HEK293 (cell line): ENCODE measurements around the gene MAP3K9.

Source experiments
- CTCF ChIA-PET: fragments of 350-600 bp; formaldehyde crosslinking; extraction: SDS; loops from one replicate; lab custom pipeline; 2021; ENCODE audit warnings: antibody characterized with exemption; lab: Yijun Ruan, JAX
- POLR2A ChIA-PET: fragments of 300-600 bp; formaldehyde crosslinking; extraction: SDS; loops from one replicate; lab custom pipeline; 2020; ENCODE audit warnings: antibody characterized with exemption, inconsistent platforms; lab: Yijun Ruan, JAX
- H3K27ac ChIP-seq: fragments of 200-500 bp; sonication (Bioruptor generic); 2 replicates; pipeline ENCODE4 v1.5.1; 2014; ENCODE audit warnings: low read depth, low read length, control low read depth, inconsistent platforms; ENCODE audit errors: extremely low read depth
- H3K36me3 ChIP-seq, 2 experiments: fragments of 200-500 bp in 1 of 2; sonication (Bioruptor generic) in 1 of 2; 1 replicate in 1 of 2; 2 replicates in 1 of 2; pipeline ENCODE4 v1.5.1; 2014 to 2017; ENCODE audit warnings: inconsistent platforms in 2 of 2, low read length in 2 of 2; ENCODE audit not compliant: control insufficient read depth in 2 of 2, insufficient read depth in 1 of 2
- H3K4me1 ChIP-seq: fragments of 200-500 bp; sonication (Bioruptor generic); 2 replicates; pipeline ENCODE4 v1.5.1; 2014; ENCODE audit warnings: mild to moderate bottlenecking, low read length, inconsistent platforms; ENCODE audit not compliant: control insufficient read depth, insufficient read depth
- H3K4me3 ChIP-seq: 2 replicates; pipeline ENCODE4 v1.5.1; 2011; ENCODE audit warnings: low read depth, mild to moderate bottlenecking, control low read depth, low read length, moderate library complexity
- H3K9me3 ChIP-seq: fragments of 200-500 bp; sonication (Bioruptor generic); 2 replicates; pipeline ENCODE4 v1.5.1; 2014; ENCODE audit warnings: low read depth, low read length, inconsistent platforms; ENCODE audit not compliant: control insufficient read depth, insufficient read depth
- GFI1B ChIP-seq: fragments of 450-650 bp; formaldehyde crosslinking; IDR thresholded peaks from 2 replicates; pipeline ENCODE4 v1.5.1; 2016; ENCODE audit warnings: missing biosample characterization, missing genetic modification characterization
- GLI4 ChIP-seq: fragments of 450-650 bp; formaldehyde crosslinking; IDR thresholded peaks from 2 replicates; pipeline ENCODE4 v1.5.1; 2016; ENCODE audit warnings: missing biosample characterization, missing genetic modification characterization
- KLF8 ChIP-seq: fragments of 450-650 bp; formaldehyde crosslinking; IDR thresholded peaks from 2 replicates; pipeline ENCODE4 v1.5.1; 2016; ENCODE audit warnings: missing biosample characterization, missing genetic modification characterization
- PRDM10 ChIP-seq: fragments of 450-650 bp; formaldehyde crosslinking; IDR thresholded peaks from 2 replicates; pipeline ENCODE4 v1.5.1; 2016; ENCODE audit warnings: missing biosample characterization, missing genetic modification characterization
- ZBTB26 ChIP-seq: fragments of 450-650 bp; formaldehyde crosslinking; optimal IDR thresholded peaks from 2 replicates; pipeline ENCODE3; 2016; ENCODE audit warnings: missing biosample characterization, mild to moderate bottlenecking, missing genetic modification characterization
- ZBTB44 ChIP-seq: fragments of 450-650 bp; IDR thresholded peaks from 2 replicates; pipeline ENCODE4 v1.5.1; 2018; ENCODE audit warnings: missing biosample characterization, mild to moderate bottlenecking, missing genetic modification characterization
- ZBTB48 ChIP-seq: fragments of 450-650 bp; formaldehyde crosslinking; IDR thresholded peaks from 2 replicates; pipeline ENCODE4 v1.5.1; 2016; ENCODE audit warnings: missing biosample characterization, missing genetic modification characterization
- ZEB2 ChIP-seq: fragments of 450-650 bp; formaldehyde crosslinking; IDR thresholded peaks from 2 replicates; pipeline ENCODE4 v1.5.1; 2016; ENCODE audit warnings: missing biosample characterization, missing genetic modification characterization
- ZFP69B ChIP-seq: fragments of 450-650 bp; formaldehyde crosslinking; IDR thresholded peaks from 2 replicates; pipeline ENCODE4 v1.5.1; 2016; ENCODE audit warnings: missing biosample characterization, missing genetic modification characterization
- ZIC2 ChIP-seq: fragments of 450-650 bp; formaldehyde crosslinking; IDR thresholded peaks from 2 replicates; pipeline ENCODE4 v1.5.1; 2016; ENCODE audit warnings: missing biosample characterization, missing genetic modification characterization
- ZNF114 ChIP-seq: fragments of 450-650 bp; formaldehyde crosslinking; IDR thresholded peaks from 2 replicates; pipeline ENCODE4 v1.5.0; 2017; ENCODE audit warnings: missing biosample characterization, missing genetic modification characterization
- ZNF133 ChIP-seq: fragments of 450-650 bp; formaldehyde crosslinking; IDR thresholded peaks from 2 replicates; pipeline ENCODE4 v1.5.1; 2016; ENCODE audit warnings: missing biosample characterization, missing genetic modification characterization
- ZNF169 ChIP-seq: fragments of 450-650 bp; formaldehyde crosslinking; IDR thresholded peaks from 2 replicates; pipeline ENCODE4 v1.5.1; 2016; ENCODE audit warnings: missing biosample characterization, missing genetic modification characterization
- ZNF174 ChIP-seq: fragments of 450-650 bp; formaldehyde crosslinking; IDR thresholded peaks from 2 replicates; pipeline ENCODE4 v1.5.0; 2017; ENCODE audit warnings: missing biosample characterization, mild to moderate bottlenecking, missing genetic modification characterization
- ZNF19 ChIP-seq: fragments of 450-650 bp; formaldehyde crosslinking; IDR thresholded peaks from 2 replicates; pipeline ENCODE4; 2016; ENCODE audit warnings: missing biosample characterization, missing genetic modification characterization, low read depth
- ZNF202 ChIP-seq: fragments of 450-650 bp; formaldehyde crosslinking; IDR thresholded peaks from 2 replicates; pipeline ENCODE4 v1.5.1; 2016; ENCODE audit warnings: missing biosample characterization, missing genetic modification characterization, borderline replicate concordance
- ZNF211 ChIP-seq: fragments of 450-650 bp; formaldehyde crosslinking; IDR thresholded peaks from 2 replicates; pipeline ENCODE4 v1.5.1; 2016; ENCODE audit warnings: low read depth, missing biosample characterization, missing genetic modification characterization
- ZNF311 ChIP-seq: fragments of 450-650 bp; formaldehyde crosslinking; IDR thresholded peaks from 2 replicates; pipeline ENCODE4 v1.5.1; 2017; ENCODE audit warnings: missing biosample characterization, missing genetic modification characterization, borderline replicate concordance
- ZNF335 ChIP-seq: fragments of 450-650 bp; formaldehyde crosslinking; conservative IDR thresholded peaks from 2 replicates; pipeline ENCODE4 v1.5.1; 2016; ENCODE audit warnings: missing biosample characterization, missing genetic modification characterization
- ZNF354C ChIP-seq: fragments of 450-650 bp; formaldehyde crosslinking; IDR thresholded peaks from 2 replicates; pipeline ENCODE4 v1.5.1; 2016; ENCODE audit warnings: missing biosample characterization, missing genetic modification characterization, low read depth, borderline replicate concordance
- ZNF416 ChIP-seq: fragments of 450-650 bp; formaldehyde crosslinking; IDR thresholded peaks from 2 replicates; pipeline ENCODE4 v1.5.1; 2016; ENCODE audit warnings: missing biosample characterization, missing genetic modification characterization
- ZNF501 ChIP-seq: fragments of 450-650 bp; formaldehyde crosslinking; IDR thresholded peaks from 2 replicates; pipeline ENCODE4 v1.5.1; 2016; ENCODE audit warnings: missing biosample characterization, missing genetic modification characterization
- ZNF548 ChIP-seq: fragments of 450-650 bp; formaldehyde crosslinking; IDR thresholded peaks from 2 replicates; pipeline ENCODE4 v1.5.1; 2016; ENCODE audit warnings: missing biosample characterization, missing genetic modification characterization
- ZNF610 ChIP-seq: fragments of 450-650 bp; formaldehyde crosslinking; IDR thresholded peaks from 2 replicates; pipeline ENCODE4 v1.5.1; 2016; ENCODE audit warnings: missing biosample characterization, missing genetic modification characterization, borderline replicate concordance
- ZNF626 ChIP-seq: fragments of 450-650 bp; sonication (Bioruptor Pico); formaldehyde crosslinking; IDR thresholded peaks from 2 replicates; pipeline ENCODE4 v1.5.1; 2018; ENCODE audit warnings: missing biosample characterization, missing genetic modification characterization, inconsistent platforms
- ZNF654 ChIP-seq: fragments of 450-650 bp; formaldehyde crosslinking; IDR thresholded peaks from 2 replicates; pipeline ENCODE4 v1.5.1; 2016; ENCODE audit warnings: low read depth, missing biosample characterization, missing genetic modification characterization
- ZNF843 ChIP-seq: fragments of 450-650 bp; formaldehyde crosslinking; IDR thresholded peaks from 2 replicates; pipeline ENCODE4 v1.5.1; 2016; ENCODE audit warnings: missing biosample characterization, missing genetic modification characterization
- ZSCAN30 ChIP-seq: fragments of 450-650 bp; IDR thresholded peaks from 2 replicates; pipeline ENCODE4 v1.5.1; 2018; ENCODE audit warnings: missing biosample characterization, mild to moderate bottlenecking, missing genetic modification characterization, moderate library complexity
- ZXDB ChIP-seq: fragments of 450-650 bp; formaldehyde crosslinking; IDR thresholded peaks from 2 replicates; pipeline ENCODE4 v1.5.1; 2016; ENCODE audit warnings: missing biosample characterization, missing genetic modification characterization

MAP3K9 gene

GRCh38 chr14:70724944-70725343 lies 84.4 kb downstream of the MAP3K9 start (continued):
- TF ChIP-seq ZBTB44 (tag by site-specific recombination) = no peak
- TF ChIP-seq ZNF311 (tag by site-specific recombination) = no peak
- TF ChIP-seq ZNF654 (tag by site-specific recombination) = no peak
- TF ChIP-seq ZIC2 (tag by site-specific recombination) = no peak
- no peak for TF ChIP-seq ZNF202 (tag by site-specific recombination)
- TF ChIP-seq ZSCAN30 (tag by site-specific recombination) = no peak
- no peak for TF ChIP-seq ZNF211 (tag by site-specific recombination)
- no peak for TF ChIP-seq GLI4 (tag by site-specific recombination)
- no peak for TF ChIP-seq ZNF416
- TF ChIP-seq ZNF354C (tag by site-specific recombination) = no peak

- no peak overlapping the region for H3K27ac ChIP-seq
- CTCF ChIA-PET = no interaction called here
- H3K4me1 ChIP-seq = peaks cover 3% of the 10 kb centered on the region; the same call in 1 of the 2 replicates
- no peak for TF ChIP-seq ZNF133 (tag by site-specific recombination)
- TF ChIP-seq ZNF501 = no peak
- no peak for TF ChIP-seq ZXDB
- TF ChIP-seq ZEB2 (tag by site-specific recombination) = no peak
- TF ChIP-seq ZNF174 = no peak
- no peak for TF ChIP-seq KLF8 (tag by site-specific recombination)
- no peak for TF ChIP-seq ZNF335 (tag by site-specific recombination)
- TF ChIP-seq ZBTB26 (tag by site-specific recombination) = no peak
- no peak for TF ChIP-seq ZNF610
- TF ChIP-seq ZNF169 (tag by site-specific recombination) = no peak
- no peak for TF ChIP-seq ZFP69B
- no peak for TF ChIP-seq ZBTB48 (tag by site-specific recombination)
- TF ChIP-seq ZNF354C (tag by site-specific recombination) = no peak
- TF ChIP-seq ZNF626 (tag by site-specific recombination) = no peak
- TF ChIP-seq GFI1B = no peak
- H3K36me3 ChIP-seq = no peaks in the 10 kb centered on the region
- no peaks in the 10 kb centered on the region for H3K9me3 ChIP-seq
- POLR2A ChIA-PET = no interaction called here
- H3K4me3 ChIP-seq = no peak overlapping the region
Measured at GRCh38 chr14:70724110-70724509, 85.2 kb downstream of the MAP3K9 start.

GRCh38 chr14:70723276-70723675 lies 86.0 kb downstream of the MAP3K9 start:
- Histone ChIP-seq H3K36me3 (no peaks in the 10 kb centered on the region), H3K27ac (no peak overlapping the region), H3K4me1 (peaks cover 3% of the 10 kb centered on the region; the same call in 1 of the 2 replicates), H3K9me3 (no peaks in the 10 kb centered on the region), H3K4me3 (no peak overlapping the region)
- POLR2A ChIA-PET = no interaction called here
- CTCF ChIA-PET = interaction anchor here (1.0 to 1.8 kb wide), 2 partner anchors 9 to 94 kb away, joined by 6 read pairs; no protein-coding TSS in a partner anchor
- TF ChIP-seq ZNF114 (tag by site-specific recombination) (no peak), ZNF843 (tag by site-specific recombination) (no peak), PRDM10 (no peak), ZNF548 (no peak), ZNF19 (tag by site-specific recombination) (no peak)
